Esophagus (tissue), 2 donors: ENCODE results near the gene PPFIA2. TPM values are rescaled to one million over a fixed set of nuclear protein-coding genes. Genes with fewer than 3 reads are reported as not detected.
"Not testable (repeated sequence)": the region's sequence is repeated elsewhere in the genome, so short reads cannot be mapped to it uniquely, and the experiment has no call there.

Experiments used
- H3K27ac ChIP-seq, 2 donors: one replicate each; pipeline ENCODE4 v1.5.1; 2013; ENCODE audit warnings: low read depth in 2 of 2, mild to moderate bottlenecking in 2 of 2, inconsistent platforms in 1 of 2, low read length in 1 of 2, moderate library complexity in 1 of 2
- H3K27me3 ChIP-seq, 2 donors: one replicate each; pipeline ENCODE4 v1.6.1; 2013; ENCODE audit warnings: low read length in 2 of 2, control low read depth in 1 of 2, mild to moderate bottlenecking in 1 of 2; ENCODE audit not compliant: insufficient read depth in 2 of 2, control insufficient read depth in 1 of 2
- H3K36me3 ChIP-seq, 2 donors: one replicate each; pipeline ENCODE4 v1.6.1; 2013; ENCODE audit warnings: low read length in 1 of 2; ENCODE audit not compliant: control insufficient read depth in 2 of 2, insufficient read depth in 2 of 2
- H3K4me1 ChIP-seq, 2 donors: one replicate each; pipeline ENCODE4 v1.6.1; 2013; ENCODE audit warnings: low read length in 1 of 2; ENCODE audit not compliant: control insufficient read depth in 2 of 2, insufficient read depth in 2 of 2
- H3K4me3 ChIP-seq, 2 donors: one replicate each; pipeline ENCODE4 v1.5.1; 2013; ENCODE audit warnings: low read length in 2 of 2, mild to moderate bottlenecking in 2 of 2, low read depth in 1 of 2, moderate library complexity in 1 of 2
- H3K9me3 ChIP-seq, 2 donors: one replicate each; pipeline ENCODE4 v1.6.1; 2013; ENCODE audit warnings: mild to moderate bottlenecking in 2 of 2, low read depth in 1 of 2, low read length in 1 of 2, moderate library complexity in 1 of 2; ENCODE audit not compliant: control insufficient read depth in 2 of 2, insufficient read depth in 1 of 2
- WGBS, 2 donors: extraction: QIAGEN DNeasy Blood & Tissue Kit; methylation state at CpG; one replicate each; pipeline ENCODE4 v1.1.7; 2013; 5-methylcytosine and 5-hydroxymethylcytosine counted together
- polyA plus RNA-seq, 2 donors: library from polyadenylated mRNA; stranded (reverse); fragments of 200-250 nt; gene quantifications; one replicate each; pipeline ENCODE4 v1.2.3, GENCODE V29; 2013
- donor health status: healthy with polysubstance abuse.
- donor health status: Bipolar disorder and iron deficiency.

PPFIA2 gene
- polyA plus RNA-seq, 2 donors = 0.08 to 0.10 TPM

DNA sequence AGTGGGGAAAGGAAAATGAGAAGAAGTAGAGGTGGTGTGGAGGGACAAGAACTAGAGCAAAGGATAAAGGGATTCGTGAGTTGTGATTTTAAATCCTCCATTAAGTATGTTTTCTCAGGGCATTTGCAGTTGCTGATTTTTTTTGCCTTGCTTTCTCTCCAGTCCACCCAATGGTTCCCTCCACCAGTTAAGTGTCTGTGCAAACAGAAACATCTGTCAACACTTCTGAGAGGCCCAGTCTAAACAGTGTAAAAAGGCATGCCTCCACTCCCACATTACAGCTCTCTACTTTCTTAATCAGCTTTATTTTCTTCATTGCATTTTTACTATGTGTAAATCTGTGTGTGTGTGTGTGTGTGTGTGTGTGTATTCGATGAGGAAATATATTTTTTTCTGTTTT, 141.2 kb downstream of the PPFIA2 start:
- 28 to 46% methylated on average over 2 of the region's 2 CpGs for WGBS, 2 donors
- H3K4me1 ChIP-seq = no peaks in the 10 kb centered on the region
- H3K9me3 ChIP-seq = no peaks in the 10 kb centered on the region
- no peak overlapping the region for H3K27ac ChIP-seq
- H3K27me3 ChIP-seq = no peaks in the 10 kb centered on the region
- H3K4me3 ChIP-seq = no peak overlapping the region
- no peaks in the 10 kb centered on the region for H3K36me3 ChIP-seq

DNA sequence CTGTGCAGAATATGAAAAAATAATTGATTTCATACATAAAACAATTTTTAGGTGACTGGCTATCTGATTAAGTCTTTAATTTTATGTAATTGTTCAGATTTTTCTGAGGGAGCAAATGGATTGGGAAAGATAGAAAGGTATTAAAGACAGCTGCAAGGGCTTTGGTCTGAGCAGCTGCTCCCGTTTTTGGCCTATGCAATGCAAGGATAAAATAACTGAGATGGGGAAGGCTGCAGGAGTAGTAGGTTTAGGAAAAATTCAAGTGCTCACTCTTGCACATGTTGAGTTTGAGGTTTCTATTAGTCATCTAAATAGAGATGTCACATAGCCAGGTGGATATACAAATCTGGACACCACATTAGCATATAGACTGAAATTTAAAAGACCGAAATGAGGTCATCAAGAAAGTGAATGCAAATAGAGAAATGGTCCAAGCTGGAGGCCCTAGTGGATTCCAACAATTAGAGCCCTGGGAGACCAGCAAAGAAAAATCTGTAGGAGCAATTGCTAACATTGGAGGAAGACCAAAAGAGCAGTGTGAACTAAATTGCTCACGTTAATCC, 144.0 kb downstream of the PPFIA2 start:
- Histone ChIP-seq H3K9me3 (no peaks in the 10 kb centered on the region), H3K27ac (no peak overlapping the region), H3K4me1 (no peaks in the 10 kb centered on the region), H3K36me3 (no peaks in the 10 kb centered on the region), H3K27me3 (no peaks in the 10 kb centered on the region), H3K4me3 (no peak overlapping the region)
- 68 to 81% methylated on average over 3 of the region's 3 CpGs for WGBS, 2 donors

GRCh38 chr12:81610955-81611889, 147.9 kb downstream of the PPFIA2 start:
- Histone ChIP-seq H3K36me3 (no peaks in the 10 kb centered on the region), H3K27ac (no peak overlapping the region), H3K4me1 (no peaks in the 10 kb centered on the region), H3K27me3 (no peaks in the 10 kb centered on the region), H3K9me3 (no peaks in the 10 kb centered on the region), H3K4me3 (no peak overlapping the region)
- WGBS, 2 donors = 77 to 85% methylated on average over 18 of the region's 18 CpGs

DNA sequence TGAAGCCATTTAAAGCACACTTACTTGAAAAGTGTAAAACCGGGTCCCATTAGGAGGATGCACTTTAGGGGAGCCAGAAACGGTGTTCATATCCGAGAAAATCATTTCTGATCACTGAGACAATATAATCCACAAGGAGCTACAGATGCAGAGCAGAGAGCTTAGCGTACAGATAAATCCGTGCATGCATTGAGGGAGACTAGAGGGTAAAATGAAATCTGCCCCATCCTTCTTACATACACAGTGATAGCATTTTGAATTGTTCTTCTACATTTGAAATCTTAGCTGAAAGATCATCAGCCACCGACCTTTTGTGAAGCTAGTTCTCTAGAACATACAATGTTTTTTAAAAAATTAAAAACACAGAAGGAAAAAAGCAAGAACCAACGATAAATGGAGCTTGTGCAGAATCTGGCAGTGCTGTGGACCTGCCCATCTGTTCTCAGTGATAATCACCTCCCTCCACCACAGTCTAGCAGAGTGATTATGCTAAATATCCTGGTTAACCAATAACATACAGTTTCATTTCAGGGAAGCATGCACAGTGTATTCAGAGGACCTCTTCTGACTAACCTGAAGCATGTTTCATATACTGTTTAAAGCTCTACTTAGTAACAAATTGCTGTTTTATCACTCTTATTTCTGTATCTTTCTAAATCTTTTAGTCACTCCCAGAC, 161.1 kb downstream of the PPFIA2 start:
- no peak overlapping the region for H3K27ac ChIP-seq
- 43 to 48% methylated on average over 7 of the region's 7 CpGs for WGBS, 2 donors
- H3K4me1 ChIP-seq = no peaks in the 10 kb centered on the region
- no peaks in the 10 kb centered on the region for H3K9me3 ChIP-seq
- no peak overlapping the region for H3K4me3 ChIP-seq
- no peaks in the 10 kb centered on the region for H3K36me3 ChIP-seq
- no peaks in the 10 kb centered on the region for H3K27me3 ChIP-seq

GRCh38 chr12:81596558-81596957, 162.6 kb downstream of the PPFIA2 start:
- H3K4me1 ChIP-seq = no peaks in the 10 kb centered on the region
- no peaks in the 10 kb centered on the region for H3K36me3 ChIP-seq
- H3K27ac ChIP-seq = no peak overlapping the region
- no peaks in the 10 kb centered on the region for H3K27me3 ChIP-seq
- no peak overlapping the region for H3K4me3 ChIP-seq
- peaks cover 0 to 2% of the 10 kb centered on the region in 2 donors for H3K9me3 ChIP-seq
- 56 to 57% methylated on average over 1 of the region's 1 CpG for WGBS, 2 donors

DNA sequence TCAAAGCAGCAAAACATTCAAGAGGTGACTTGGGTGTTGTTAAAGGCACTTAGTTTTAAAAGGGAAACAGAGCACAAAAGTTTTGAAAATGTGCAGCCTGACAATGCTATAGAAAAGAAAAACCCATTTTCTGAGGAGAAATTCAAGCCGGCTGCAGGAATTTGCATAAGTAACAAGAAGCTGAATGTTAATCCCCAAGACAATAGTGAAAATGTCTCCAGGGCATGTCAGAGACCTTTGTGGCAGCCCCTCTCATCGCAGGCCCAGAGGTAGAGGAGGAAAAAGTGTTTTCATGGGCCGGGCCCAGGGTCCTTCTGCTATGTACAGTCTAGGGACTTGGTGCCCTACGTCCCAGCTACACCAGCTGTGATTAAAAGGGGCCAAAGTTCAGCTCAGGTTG, 167.9 kb downstream of the PPFIA2 start:
- Histone ChIP-seq H3K4me3 (no peak overlapping the region), H3K27ac (no peak overlapping the region), H3K4me1 (no peaks in the 10 kb centered on the region), H3K9me3 (peaks cover 0 to 2% of the 10 kb centered on the region in 2 donors), H3K27me3 (no peaks in the 10 kb centered on the region), H3K36me3 (no peaks in the 10 kb centered on the region)
- WGBS, 2 donors = 72 to 78% methylated on average over 4 of the region's 4 CpGs

DNA sequence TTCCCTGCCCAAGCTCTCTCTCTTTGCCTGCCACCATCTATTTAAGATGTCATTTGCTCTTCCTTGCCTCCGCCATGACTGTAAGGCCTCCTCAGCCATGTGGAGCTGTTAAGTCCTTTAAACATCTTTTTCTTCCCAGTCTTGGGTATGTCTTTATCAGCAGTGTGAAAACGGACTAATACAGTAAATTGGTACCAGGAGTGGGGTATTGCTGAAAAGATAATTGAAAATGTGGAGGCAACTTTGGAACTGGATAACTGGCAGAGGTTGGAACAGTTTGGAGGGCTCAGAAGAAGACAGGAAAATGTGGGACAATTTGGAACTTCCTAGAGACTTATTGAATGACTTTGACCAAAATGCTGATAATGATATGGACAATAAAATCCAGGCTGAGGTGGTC, 168.4 kb downstream of the PPFIA2 start:
- not testable (repeated sequence) for H3K4me1 ChIP-seq, H3K4me3 ChIP-seq, H3K36me3 ChIP-seq, H3K9me3 ChIP-seq, H3K27ac ChIP-seq, H3K27me3 ChIP-seq
- WGBS, 2 donors = 78 to 85% methylated on average over 2 of the region's 2 CpGs

- no peak overlapping the region for H3K4me3 ChIP-seq
- H3K4me1 ChIP-seq = no peaks in the 10 kb centered on the region
- no peaks in the 10 kb centered on the region for H3K27me3 ChIP-seq
- peaks cover 0 to 2% of the 10 kb centered on the region in 2 donors for H3K9me3 ChIP-seq
- H3K36me3 ChIP-seq = no peaks in the 10 kb centered on the region
- 49 to 61% methylated on average over 1 of the region's 1 CpG for WGBS, 2 donors
- no peak overlapping the region for H3K27ac ChIP-seq
Measured at GRCh38 chr12:81588235-81589008, 170.7 kb downstream of the PPFIA2 start.

DNA sequence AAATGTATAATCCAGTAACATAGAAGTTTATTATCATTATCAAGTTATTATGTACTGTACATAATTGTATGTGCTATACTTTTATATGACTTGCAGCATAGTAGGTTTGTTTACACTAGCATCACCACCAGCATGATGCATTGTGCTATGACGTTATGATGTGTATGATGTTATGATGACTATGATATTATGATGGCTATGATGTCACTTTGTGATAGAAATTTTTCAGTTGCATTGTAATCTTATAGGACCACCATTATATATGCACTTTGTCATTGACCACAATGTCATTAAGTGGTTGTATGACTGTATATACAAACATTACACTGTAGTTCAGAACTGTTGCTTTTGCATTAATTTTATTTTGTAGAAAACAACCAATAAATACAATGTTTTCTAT, 173.4 kb downstream of the PPFIA2 start:
- no peaks in the 10 kb centered on the region for H3K9me3 ChIP-seq
- no peaks in the 10 kb centered on the region for H3K4me1 ChIP-seq
- no peaks in the 10 kb centered on the region for H3K36me3 ChIP-seq
- no peak overlapping the region for H3K4me3 ChIP-seq
- 21 to 36% methylated on average over 1 of the region's 1 CpG for WGBS, 2 donors
- no peak overlapping the region for H3K27ac ChIP-seq
- no peaks in the 10 kb centered on the region for H3K27me3 ChIP-seq
